ENCODE measurements around the gene ATG9A.
A peak's percentile ranks its signal among the peaks of the same experiment; 100 is the strongest.
"Not testable (repeated sequence)": the region's sequence is repeated elsewhere in the genome, so short reads cannot be mapped to it uniquely, and the experiment has no call there.

The ATG9A gene

DNA sequence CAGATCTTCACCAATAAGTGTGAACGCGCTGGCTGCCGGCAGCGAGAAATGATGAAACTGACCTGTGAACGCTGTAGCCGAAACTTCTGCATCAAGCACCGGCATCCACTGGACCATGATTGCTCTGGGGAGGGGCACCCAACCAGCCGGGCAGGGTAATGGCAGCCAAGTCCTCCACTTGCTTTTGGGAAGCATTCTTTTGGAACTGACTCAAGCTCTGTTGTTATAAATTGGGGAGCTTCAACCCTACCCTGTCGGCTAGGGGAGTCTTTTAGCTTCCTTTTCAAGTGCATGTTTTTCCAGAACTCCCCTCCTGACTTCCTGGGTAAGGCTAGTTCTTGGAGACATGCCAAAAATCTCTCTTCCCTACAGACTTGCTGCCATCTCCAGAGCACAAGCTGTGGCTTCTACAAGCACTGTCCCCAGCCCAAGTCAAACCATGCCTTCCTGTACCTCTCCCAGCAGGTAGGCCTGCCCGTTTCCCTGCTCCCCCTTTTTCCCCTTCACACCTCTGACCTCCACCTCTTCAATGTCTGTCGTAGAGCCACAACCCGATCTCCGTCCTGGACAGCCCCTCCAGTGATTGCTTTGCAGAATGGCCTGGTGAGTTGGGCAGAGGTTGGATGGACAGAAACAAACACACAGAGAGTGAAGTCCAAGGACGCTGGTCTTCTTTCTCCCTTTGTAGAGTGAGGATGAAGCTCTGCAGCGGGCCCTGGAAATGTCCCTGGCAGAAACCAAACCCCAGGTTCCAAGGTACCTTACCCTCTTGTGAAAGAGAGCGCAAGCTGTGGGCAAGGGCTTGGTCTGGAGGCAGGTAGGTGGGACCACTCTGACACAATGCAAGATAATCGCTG, 21.3 kb downstream of the ATG9A start:
- no peaks in the 10 kb centered on the region for H3K9me3 ChIP-seq (ENCODE audit: low read depth, low read length)
- H3K9ac ChIP-seq (ENCODE audit: insufficient read length), result peak overlapping the region; percentile 40
- peak overlapping the region; percentile 68 for H3K27ac ChIP-seq
- peak overlapping the region; percentile 96; the same call in 1 of the 2 replicates for H3K4me3 ChIP-seq
- TF ChIP-seq EZH2 (IDR thresholded peaks at IDR 0.05) (no peak), POLR2AphosphoS5 (IDR thresholded peaks at IDR 0.05; ENCODE audit: borderline replicate concordance, low read depth, low read length) (peak; percentile 18; the same call in 1 of the 2 replicates)
- DNase-seq (ENCODE audit: low read depth, low spot score), result no peak
- H3K36me3 ChIP-seq (ENCODE audit: insufficient read depth, low read length), result peaks cover 45% of the 10 kb centered on the region

DNA sequence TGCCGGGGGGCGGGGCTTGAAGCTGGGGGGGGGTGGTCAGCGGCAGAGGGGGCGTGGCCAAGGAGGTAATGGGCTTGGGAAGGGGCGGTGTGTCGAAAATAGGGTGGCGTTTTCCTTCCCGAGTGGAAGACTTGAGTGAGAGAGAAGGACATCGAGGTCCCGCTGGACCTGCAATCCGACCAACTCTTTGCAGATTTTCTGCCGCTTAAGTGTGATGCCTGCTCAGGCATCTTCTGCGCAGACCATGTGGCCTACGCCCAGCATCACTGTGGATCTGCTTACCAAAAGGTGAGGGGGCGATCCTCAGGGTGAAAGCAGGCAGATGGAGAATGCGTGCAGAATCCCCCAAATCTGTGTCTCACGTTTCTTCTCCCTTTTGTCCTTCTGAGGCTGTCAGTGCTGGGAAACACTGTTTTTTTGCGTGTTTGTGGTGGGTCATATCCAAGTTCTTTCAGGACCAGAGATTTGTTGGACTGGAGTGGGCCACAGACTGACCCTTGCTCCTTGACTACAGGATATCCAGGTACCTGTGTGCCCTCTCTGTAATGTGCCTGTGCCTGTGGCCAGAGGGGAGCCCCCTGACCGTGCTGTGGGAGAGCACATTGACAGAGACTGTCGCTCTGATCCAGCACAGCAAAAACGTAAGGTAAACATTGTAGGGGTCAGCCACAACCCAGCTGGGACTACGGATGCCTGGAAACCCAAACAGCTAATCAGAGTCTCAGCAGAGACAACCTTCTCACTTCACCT, 22.1 kb downstream of the ATG9A start:
- Histone ChIP-seq H3K4me3 (peak overlapping the region; percentile 96), H3K9ac (ENCODE audit: insufficient read length) (peak overlapping the region; percentile 40), H3K27ac (peak overlapping the region; percentile 93), H3K9me3 (ENCODE audit: low read depth, low read length) (no peaks in the 10 kb centered on the region), H3K36me3 (ENCODE audit: insufficient read depth, low read length) (peaks cover 37% of the 10 kb centered on the region)
- no peak for TF ChIP-seq POLR2AphosphoS5 (IDR thresholded peaks at IDR 0.05; ENCODE audit: borderline replicate concordance, low read depth, low read length)
- no peak for TF ChIP-seq EZH2 (IDR thresholded peaks at IDR 0.05)
- no peak for DNase-seq (ENCODE audit: low read depth, low spot score)

DNA sequence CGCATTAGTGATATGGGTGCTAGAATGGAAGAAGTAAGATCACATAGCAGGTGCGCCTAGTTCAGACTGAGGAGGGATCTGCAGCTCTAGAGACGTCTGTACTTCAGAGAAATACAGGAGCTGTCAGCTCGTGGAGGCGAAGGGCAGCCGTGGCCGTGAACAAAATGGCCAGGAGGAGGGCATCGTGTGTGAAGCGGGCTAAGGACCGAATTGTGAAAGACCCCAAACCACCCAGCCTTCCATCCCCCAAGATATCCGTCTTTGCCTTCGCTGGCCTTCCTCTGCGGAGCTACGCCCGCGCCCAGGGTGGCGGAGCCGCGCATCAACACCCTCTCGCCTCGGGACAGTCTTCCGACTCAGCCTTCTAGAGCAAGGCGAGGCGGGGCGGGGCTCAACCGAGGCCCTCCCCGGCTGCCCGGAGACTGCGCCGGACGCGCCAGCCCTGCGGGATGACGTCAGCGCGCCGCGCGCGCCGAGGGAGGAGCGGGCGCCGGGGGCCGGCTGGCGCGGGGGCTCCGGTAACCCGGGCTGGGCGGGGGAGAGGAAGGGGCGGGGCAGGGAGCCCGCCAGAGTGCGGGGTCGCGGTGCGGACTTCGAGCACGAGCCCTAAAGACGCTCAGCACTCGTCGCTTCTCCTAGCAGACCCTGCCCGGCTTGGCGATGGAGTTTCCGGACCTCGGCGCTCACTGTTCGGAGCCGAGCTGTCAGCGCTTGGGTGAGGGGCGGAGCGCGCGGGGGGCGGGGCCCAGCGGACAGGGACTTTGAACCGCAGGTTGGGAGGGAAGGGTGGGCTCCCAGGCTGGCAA, 22.9 kb downstream of the ATG9A start, which contains the start of gene ZFAND2B:
ZFAND2B (plus strand) TSS at position 455 of the 806 bp plus-strand sequence; CDS start at position 661, 206 bp downstream.
- Histone ChIP-seq H3K9ac (ENCODE audit: insufficient read length) (peak within 1 kb of the TSS; percentile 91), H3K36me3 (ENCODE audit: insufficient read depth, low read length) (peaks cover 34% of the 10 kb centered on the region), H3K9me3 (ENCODE audit: low read depth, low read length) (no peaks in the 10 kb centered on the region), H3K4me3 (peak within 1 kb of the TSS; percentile 96), H3K27ac (peak within 1 kb of the TSS; percentile 93)
- TF ChIP-seq EZH2 (IDR thresholded peaks at IDR 0.05), result no peak
- TF ChIP-seq FOXP2 (optimal IDR thresholded peaks at IDR 0.05; ENCODE audit: control extremely low read depth, extremely low read length, insufficient read depth), result no peak
- TF ChIP-seq POLR2AphosphoS5 (IDR thresholded peaks at IDR 0.05; ENCODE audit: borderline replicate concordance, low read depth, low read length), result peak; percentile 98
- DNase-seq (ENCODE audit: low read depth, low spot score), result no peak

DNA sequence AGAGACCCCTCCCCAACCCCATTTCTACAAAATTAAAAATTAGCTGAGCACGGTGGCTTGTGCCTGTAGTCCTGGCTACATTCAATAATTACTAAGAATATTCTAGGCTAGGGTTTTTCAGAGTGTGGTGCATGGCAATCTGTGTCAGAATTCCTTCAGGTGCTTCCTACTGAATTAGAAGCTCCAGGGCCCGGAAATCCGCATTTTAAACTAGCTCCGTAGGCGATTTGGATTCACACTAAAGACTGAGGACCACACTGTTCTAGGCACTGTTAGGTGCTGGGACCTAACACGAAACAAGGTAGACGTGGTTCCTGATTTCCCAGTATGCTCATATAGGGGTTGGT, 23.5 kb downstream of the ATG9A start:
- no peak for DNase-seq (ENCODE audit: low read depth, low spot score)
- peak overlapping the region; percentile 96 for H3K4me3 ChIP-seq
- TF ChIP-seq FOXP2 (optimal IDR thresholded peaks at IDR 0.05; ENCODE audit: control extremely low read depth, extremely low read length, insufficient read depth) (no peak), EZH2 (IDR thresholded peaks at IDR 0.05) (no peak), POLR2AphosphoS5 (IDR thresholded peaks at IDR 0.05; ENCODE audit: borderline replicate concordance, low read depth, low read length) (no peak)
- H3K36me3 ChIP-seq (ENCODE audit: insufficient read depth, low read length), result peaks cover 29% of the 10 kb centered on the region
- H3K9me3 ChIP-seq (ENCODE audit: low read depth, low read length), result no peaks in the 10 kb centered on the region
- H3K27ac ChIP-seq, result peak overlapping the region; percentile 87
- H3K9ac ChIP-seq (ENCODE audit: insufficient read length), result peak overlapping the region; percentile 91

DNA sequence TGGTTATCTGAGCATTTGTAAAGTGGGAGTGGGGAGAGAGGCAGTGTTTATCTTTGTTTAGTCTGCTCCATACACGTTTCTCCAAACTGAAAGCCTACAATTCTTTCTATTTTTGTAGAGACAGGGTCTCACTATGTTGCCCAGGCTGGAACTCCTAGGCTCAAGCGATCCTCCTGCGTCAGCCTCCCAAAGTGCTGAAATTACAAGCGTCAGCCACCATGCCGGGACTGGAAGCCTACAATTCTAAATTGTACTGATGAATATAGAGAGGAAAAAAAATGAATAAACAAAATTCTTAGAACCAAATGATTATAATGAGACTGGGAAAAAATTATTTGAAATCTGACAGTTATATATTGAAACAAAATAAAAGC, 24.3 kb downstream of the ATG9A start:
- no peak for TF ChIP-seq POLR2AphosphoS5 (IDR thresholded peaks at IDR 0.05; ENCODE audit: borderline replicate concordance, low read depth, low read length)
- Histone ChIP-seq H3K36me3 (ENCODE audit: insufficient read depth, low read length) (peaks cover 21% of the 10 kb centered on the region), H3K9ac (ENCODE audit: insufficient read length) (no peak overlapping the region), H3K27ac (no peak overlapping the region), H3K9me3 (ENCODE audit: low read depth, low read length) (no peaks in the 10 kb centered on the region), H3K4me3 (no peak overlapping the region)
- no peak for DNase-seq (ENCODE audit: low read depth, low spot score)

DNA sequence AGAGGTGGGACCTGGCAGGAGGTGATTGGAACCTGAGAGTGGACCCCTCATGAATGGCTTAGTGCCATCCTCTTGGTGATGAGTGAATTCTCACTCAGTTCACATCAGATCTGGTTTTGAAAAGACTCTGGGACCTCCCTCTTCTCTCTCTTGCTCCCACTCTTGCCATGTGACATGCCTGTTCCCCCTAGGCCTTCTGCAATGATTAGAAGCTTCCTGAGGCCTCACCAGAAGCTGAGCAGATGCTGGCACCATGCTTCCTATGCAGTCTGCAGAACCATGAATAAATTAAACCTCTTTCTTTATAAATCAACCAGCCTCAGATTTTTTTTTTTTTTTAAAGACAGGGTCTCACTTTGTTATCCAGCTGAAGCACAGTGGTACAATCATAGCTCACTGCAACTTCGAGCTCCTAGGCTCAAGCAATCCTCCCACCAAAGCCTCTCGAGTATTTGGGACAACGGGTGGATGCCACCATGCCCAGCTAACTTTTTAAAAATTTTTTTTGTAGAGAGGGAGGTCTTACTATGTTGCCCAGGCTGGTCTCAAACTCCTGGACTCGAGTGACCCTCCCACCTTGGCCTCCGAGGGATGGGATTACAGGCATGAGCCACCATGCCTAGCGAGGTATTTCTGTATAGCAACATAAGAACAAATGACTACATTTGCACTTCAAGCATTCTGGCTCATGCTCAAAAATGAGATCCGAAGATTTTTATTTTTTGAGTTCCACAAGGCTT, 24.8 kb downstream of the ATG9A start:
- no peaks in the 10 kb centered on the region for H3K9me3 ChIP-seq (ENCODE audit: low read depth, low read length)
- H3K4me3 ChIP-seq, result no peak overlapping the region
- H3K27ac ChIP-seq, result no peak overlapping the region
- peaks cover 15% of the 10 kb centered on the region for H3K36me3 ChIP-seq (ENCODE audit: insufficient read depth, low read length)
- DNase-seq (ENCODE audit: low read depth, low spot score), result no peak
- no peak overlapping the region for H3K9ac ChIP-seq (ENCODE audit: insufficient read length)
- TF ChIP-seq EZH2 (IDR thresholded peaks at IDR 0.05), result no peak
- TF ChIP-seq FOXP2 (optimal IDR thresholded peaks at IDR 0.05; ENCODE audit: control extremely low read depth, extremely low read length, insufficient read depth), result no peak

DNA sequence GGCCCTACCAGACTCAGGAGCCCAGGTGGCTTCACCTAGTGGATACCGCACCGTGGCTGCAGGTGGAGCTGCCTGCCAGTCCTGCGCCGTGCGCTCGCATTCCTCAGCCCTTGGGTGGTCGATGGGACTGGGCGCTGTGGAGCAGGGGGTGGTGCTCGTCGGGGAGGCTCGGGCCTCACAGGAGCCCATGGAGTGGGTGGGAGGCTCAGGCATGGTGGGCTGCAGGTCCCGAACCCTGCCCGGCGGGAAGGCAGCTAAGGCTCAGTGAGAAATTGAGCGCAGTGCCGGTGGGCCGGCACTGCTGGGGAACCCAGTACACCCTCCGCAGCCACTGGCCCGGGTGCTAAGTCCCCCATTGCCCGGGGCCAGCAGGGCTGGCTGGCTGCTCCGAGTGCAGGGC, 28.1 kb downstream of the ATG9A start:
- DNase-seq (ENCODE audit: low read depth, low spot score), result not testable (repeated sequence)

More for the DNA sequence above, 28.1 kb downstream of the ATG9A start:
- H3K36me3 ChIP-seq (ENCODE audit: insufficient read depth, low read length); H3K4me3 ChIP-seq; H3K27ac ChIP-seq; H3K9me3 ChIP-seq (ENCODE audit: low read depth, low read length); H3K9ac ChIP-seq (ENCODE audit: insufficient read length): not testable (repeated sequence)

All from SK-N-MC (cell line).